Measurements from ENCODE around the gene GSN.

Gene GSN

DNA sequence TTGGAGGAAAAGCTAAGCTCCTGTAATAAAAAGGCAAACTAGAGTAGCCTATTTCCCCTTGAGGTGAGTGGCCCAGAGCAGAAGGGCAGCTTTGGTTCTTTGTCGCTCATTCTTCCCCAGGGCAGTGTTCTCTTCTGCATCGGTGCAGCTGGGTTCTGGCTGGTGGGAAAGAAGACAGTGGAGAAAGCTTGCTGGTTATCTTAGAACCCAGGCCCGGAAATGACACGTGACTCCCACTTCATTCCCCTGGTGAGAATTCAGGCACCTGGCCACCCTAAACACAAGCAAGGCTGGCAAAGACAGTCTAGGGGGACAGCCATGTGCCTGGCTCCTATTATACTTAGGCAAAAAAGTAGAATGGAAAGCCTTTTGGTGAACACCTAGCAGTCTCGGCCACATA is 32.5 kb upstream of the GSN start:
- TF ChIP-seq CTCF (conservative IDR thresholded peaks at IDR 0.05), result no peak
- H3K27ac ChIP-seq, result no peak overlapping the region

- no peak overlapping the region for H3K27ac ChIP-seq
- TF ChIP-seq CTCF (conservative IDR thresholded peaks at IDR 0.05), result no peak
Measured at GRCh38 chr9:121237916-121238315, 30.0 kb upstream of the GSN start.

DNA sequence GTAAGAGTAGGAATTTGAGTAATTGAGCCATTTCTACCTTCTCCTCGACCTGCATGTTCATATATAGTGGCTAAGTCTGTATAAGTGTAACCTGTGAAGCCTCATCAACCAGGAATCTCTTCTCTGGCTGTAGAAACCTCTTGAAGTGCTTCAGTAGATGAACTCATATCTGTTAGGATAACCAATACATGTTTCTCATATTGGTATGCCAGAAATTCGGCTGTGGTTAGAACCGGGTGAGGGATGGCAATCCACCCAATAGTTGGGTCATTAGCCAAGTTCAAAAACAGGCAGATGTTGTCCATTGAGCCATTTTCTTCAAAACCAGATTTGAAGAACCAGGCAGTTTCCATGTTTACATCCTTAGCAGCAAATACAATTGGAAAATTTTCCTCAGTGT is 28.9 kb upstream of the GSN start:
- TF ChIP-seq CTCF (conservative IDR thresholded peaks at IDR 0.05), result no peak

DNA sequence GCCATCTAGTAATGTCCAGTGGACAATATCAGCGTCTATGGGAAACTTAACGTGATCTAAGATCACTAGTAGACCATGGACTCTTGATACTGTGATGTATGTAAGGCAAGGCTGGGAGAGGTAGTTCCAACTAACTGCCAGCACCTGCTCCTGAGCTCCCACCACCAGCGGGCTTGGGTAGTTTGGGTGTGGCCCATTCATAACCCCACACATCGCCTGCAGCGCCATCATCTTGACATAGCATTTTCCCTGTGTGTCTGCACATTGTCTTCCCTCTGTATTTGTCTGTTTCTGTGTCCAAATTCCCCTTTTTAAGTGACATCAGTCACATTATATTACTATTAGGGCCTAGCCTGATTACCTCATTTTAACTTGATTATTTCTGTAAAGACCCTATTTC is 28.1 kb upstream of the GSN start:
- no peak overlapping the region for H3K27ac ChIP-seq
- no peak for TF ChIP-seq CTCF (conservative IDR thresholded peaks at IDR 0.05)

More for the DNA sequence above, 28.9 kb upstream of the GSN start:
- H3K27ac ChIP-seq, result no peak overlapping the region

GRCh38 chr9:121240472-121241135 is 27.4 kb upstream of the GSN start:
- peak overlapping the region; percentile 34; the same call in 1 of the 2 replicates for H3K27ac ChIP-seq
- no peak for TF ChIP-seq CTCF (conservative IDR thresholded peaks at IDR 0.05)

GRCh38 chr9:121242219-121242958 is 25.6 kb upstream of the GSN start:
- no peak for TF ChIP-seq CTCF (conservative IDR thresholded peaks at IDR 0.05)
- H3K27ac ChIP-seq, result peak overlapping the region; percentile 34; the same call in 1 of the 2 replicates

- TF ChIP-seq CTCF (conservative IDR thresholded peaks at IDR 0.05), result no peak
- H3K27ac ChIP-seq, result no peak overlapping the region
Measured at GRCh38 chr9:121242959-121243346, 25.0 kb upstream of the GSN start.

Measured in VCaP (cell line).